ENCODE results near the gene PIGN.
"Not testable (repeated sequence)": the region's sequence is repeated elsewhere in the genome, so short reads cannot be mapped to it uniquely, and the experiment has no call there.

Gene PIGN

GRCh38 chr18:62170857-62171256, 16.0 kb downstream of the PIGN start:
- H3K4me3 ChIP-seq (ENCODE audit: control insufficient read depth, low read depth, low read length): no peak overlapping the region
- DNase-seq (ENCODE audit: low read depth): no peak
- no peak for TF ChIP-seq CTCF (conservative IDR thresholded peaks at IDR 0.05; ENCODE audit: control insufficient read depth, insufficient read depth, low read depth, low read length)

DNA sequence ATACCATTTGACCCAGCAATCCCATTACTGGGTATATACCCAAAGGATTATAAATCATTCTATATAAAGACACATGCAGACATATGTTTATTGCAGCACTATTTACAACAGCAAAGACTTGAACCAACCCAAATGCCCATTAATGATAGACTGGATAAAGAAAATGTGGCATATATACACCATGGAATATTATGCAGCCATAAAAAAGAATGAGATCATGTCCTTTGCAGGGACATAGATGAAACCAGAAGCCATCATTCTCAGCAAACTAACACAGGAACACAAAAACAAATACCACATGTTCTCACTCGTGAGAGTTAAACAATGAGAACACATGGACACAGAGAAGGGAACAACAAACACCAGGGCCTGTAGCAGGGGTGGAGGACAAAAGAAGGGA, 20.3 kb downstream of the PIGN start:
- not testable (repeated sequence) for H3K4me3 ChIP-seq (ENCODE audit: control insufficient read depth, low read depth, low read length); DNase-seq (ENCODE audit: low read depth)

GRCh38 chr18:62165583-62165982, 21.3 kb downstream of the PIGN start:
- no peak overlapping the region for H3K4me3 ChIP-seq (ENCODE audit: control insufficient read depth, low read depth, low read length)
- peak; percentile 16 for DNase-seq (ENCODE audit: low read depth)
- no peak for TF ChIP-seq CTCF (conservative IDR thresholded peaks at IDR 0.05; ENCODE audit: control insufficient read depth, insufficient read depth, low read depth, low read length)

DNA sequence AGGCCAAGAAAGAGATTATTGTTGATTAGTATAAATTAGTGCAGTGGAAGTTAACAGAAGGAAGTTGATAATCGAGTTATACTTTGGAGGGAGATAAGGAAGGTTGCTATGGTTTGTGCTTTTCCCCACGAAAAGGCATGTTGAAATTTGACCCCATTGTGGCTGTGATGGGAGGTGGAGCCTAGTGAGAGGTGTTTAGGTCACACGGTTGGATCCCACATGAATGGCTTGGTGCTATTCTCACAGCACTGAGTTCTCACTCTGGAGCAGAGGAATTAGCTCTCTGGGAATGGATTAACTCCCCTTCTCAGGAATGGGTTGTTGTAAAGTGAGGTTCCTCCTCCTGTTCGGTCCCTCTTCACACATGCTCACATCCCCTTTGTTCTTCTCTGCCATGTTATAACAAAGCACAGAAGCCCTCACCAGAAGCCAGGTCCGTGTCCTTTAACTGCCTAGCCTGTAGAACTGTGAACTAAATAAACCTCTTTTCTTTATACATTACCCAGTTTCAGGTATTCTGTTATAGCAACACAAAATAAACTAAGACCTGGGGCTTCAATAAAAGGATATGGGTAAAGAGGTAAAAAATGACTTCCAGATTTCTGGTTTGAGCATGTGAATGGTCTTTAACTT, 21.9 kb downstream of the PIGN start:
- DNase-seq (ENCODE audit: low read depth): no peak
- no peak overlapping the region for H3K4me3 ChIP-seq (ENCODE audit: control insufficient read depth, low read depth, low read length)
- no peak for TF ChIP-seq CTCF (conservative IDR thresholded peaks at IDR 0.05; ENCODE audit: control insufficient read depth, insufficient read depth, low read depth, low read length)

- TF ChIP-seq CTCF (conservative IDR thresholded peaks at IDR 0.05; ENCODE audit: control insufficient read depth, insufficient read depth, low read depth, low read length): no peak
- no peak for DNase-seq (ENCODE audit: low read depth)
- H3K4me3 ChIP-seq (ENCODE audit: control insufficient read depth, low read depth, low read length): no peak overlapping the region
Observed at GRCh38 chr18:62164310-62164709, 22.5 kb downstream of the PIGN start.

DNA sequence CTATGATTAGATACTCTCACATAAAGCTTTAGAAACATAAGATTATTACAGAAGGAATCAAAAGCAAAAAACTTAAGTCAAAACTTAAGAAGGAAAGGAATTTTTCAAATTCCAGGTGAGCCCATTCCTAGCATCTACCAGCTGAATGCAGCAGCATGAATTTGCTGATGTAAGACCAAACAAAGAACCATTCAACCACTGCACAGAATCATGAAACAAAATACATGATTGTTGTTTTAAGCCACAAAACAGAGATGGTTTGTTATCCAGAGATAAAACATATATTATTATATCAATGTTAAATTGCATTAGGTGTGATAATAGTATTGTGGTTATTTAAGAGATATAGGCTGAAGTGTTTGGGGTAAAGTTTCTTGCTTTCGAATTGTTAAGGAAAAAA, 29.0 kb downstream of the PIGN start:
- no peak overlapping the region for H3K4me3 ChIP-seq (ENCODE audit: control insufficient read depth, low read depth, low read length)
- DNase-seq (ENCODE audit: low read depth): no peak
- TF ChIP-seq CTCF (conservative IDR thresholded peaks at IDR 0.05; ENCODE audit: control insufficient read depth, insufficient read depth, low read depth, low read length): no peak

- no peak for DNase-seq (ENCODE audit: low read depth)
- no peak overlapping the region for H3K4me3 ChIP-seq (ENCODE audit: control insufficient read depth, low read depth, low read length)
- TF ChIP-seq CTCF (conservative IDR thresholded peaks at IDR 0.05; ENCODE audit: control insufficient read depth, insufficient read depth, low read depth, low read length): no peak
Observed at GRCh38 chr18:62152844-62153243, 34.0 kb downstream of the PIGN start.
